Mesothelial cell of epicardium (in vitro differentiated cells): ENCODE measurements around the gene ARHGEF39. TPM values are rescaled to one million over a fixed set of nuclear protein-coding genes. Genes with fewer than 3 reads are reported as not detected.

ENCODE experiments used
- DNase-seq, 2 experiments: peaks; one replicate each; pipeline ENCODE4 v3.0.0; 2021; ENCODE audit warnings: low spot score in 2 of 2; ENCODE audit not compliant: unreplicated experiment in 2 of 2
- H3K27ac Mint-ChIP-seq: 2 replicates; pipeline ENCODE4 v1.8.0; 2021; ENCODE audit warnings: mixed read lengths
- H3K27me3 Mint-ChIP-seq: 2 replicates; pipeline ENCODE4 v1.8.0; 2021; ENCODE audit warnings: low read depth, mixed read lengths
- H3K36me3 Mint-ChIP-seq: 2 replicates; pipeline ENCODE4 v1.8.0; 2021; ENCODE audit warnings: mixed read lengths
- H3K4me1 Mint-ChIP-seq: 2 replicates; pipeline ENCODE4 v1.8.0; 2021; ENCODE audit warnings: mixed read lengths
- H3K4me3 Mint-ChIP-seq: 2 replicates; pipeline ENCODE4 v1.8.0; 2021; ENCODE audit warnings: mild to moderate bottlenecking, moderate library complexity, mixed read lengths
- H3K9me3 Mint-ChIP-seq: 2 replicates; pipeline ENCODE4 v1.8.0; 2021; ENCODE audit warnings: mixed read lengths
- CTCF ChIP-seq: fragments of 200-600 bp; sonication (generic); IDR thresholded peaks from one replicate; pipeline ENCODE4 v1.5.0; 2021; ENCODE audit warnings: antibody characterized with exemption; ENCODE audit not compliant: unreplicated experiment
- total RNA-seq: library from RNA; stranded (reverse); gene quantifications from 3 replicates; pipeline ENCODE4 v1.2.1, GENCODE V29; 2021

ARHGEF39 gene
- total RNA-seq, 1 donor from 2014 or later: 6.3 TPM

- Mint-ChIP-seq H3K4me3 (peak within 1 kb of the TSS; percentile 76), H3K9me3 (no peaks in the 10 kb centered on the region)
These were observed 7.4 kb downstream of the ARHGEF39 start, which contains the start of gene RMRP for GRCh38 chr9:35657546-35658136. Gene RMRP (minus strand): TSS chr9:35658019.

GRCh38 chr9:35656831-35657545, 8.0 kb downstream of the ARHGEF39 start:
- Mint-ChIP-seq H3K36me3 (peaks cover 3% of the 10 kb centered on the region), H3K27me3 (peaks cover 3% of the 10 kb centered on the region), H3K9me3 (no peaks in the 10 kb centered on the region), H3K4me3 (peak overlapping the region; percentile 76), H3K27ac (peak overlapping the region; percentile 100), H3K4me1 (peaks cover 26% of the 10 kb centered on the region)
- no peak for TF ChIP-seq CTCF
- DNase-seq: no peak

More at GRCh38 chr9:35657546-35658136, 7.4 kb downstream of the ARHGEF39 start, which contains the start of gene RMRP:
- H3K27me3 Mint-ChIP-seq: peaks cover 3% of the 10 kb centered on the region
- peak; percentile 89 to 95 for DNase-seq
- H3K4me1 Mint-ChIP-seq: peaks cover 26% of the 10 kb centered on the region
- H3K36me3 Mint-ChIP-seq: peaks cover 3% of the 10 kb centered on the region
- TF ChIP-seq CTCF: no peak
- H3K27ac Mint-ChIP-seq: peak within 1 kb of the TSS; percentile 100

- no peak for DNase-seq
- peak overlapping the region; percentile 100 for H3K27ac Mint-ChIP-seq
- peaks cover 26% of the 10 kb centered on the region for H3K4me1 Mint-ChIP-seq
- peaks cover 3% of the 10 kb centered on the region for H3K36me3 Mint-ChIP-seq
- no peak overlapping the region for H3K4me3 Mint-ChIP-seq
- H3K27me3 Mint-ChIP-seq: peaks cover 3% of the 10 kb centered on the region
- no peak for TF ChIP-seq CTCF
- no peaks in the 10 kb centered on the region for H3K9me3 Mint-ChIP-seq
These were observed 8.6 kb downstream of the ARHGEF39 start for GRCh38 chr9:35656348-35656747.

GRCh38 chr9:35653611-35654010, 11.4 kb downstream of the ARHGEF39 start:
- no peaks in the 10 kb centered on the region for H3K36me3 Mint-ChIP-seq
- no peaks in the 10 kb centered on the region for H3K9me3 Mint-ChIP-seq
- no peak for TF ChIP-seq CTCF
- H3K27me3 Mint-ChIP-seq: peaks cover 3% of the 10 kb centered on the region
- no peak overlapping the region for H3K4me3 Mint-ChIP-seq
- H3K27ac Mint-ChIP-seq: no peak overlapping the region
- no peak for DNase-seq
- peaks cover 15% of the 10 kb centered on the region for H3K4me1 Mint-ChIP-seq

GRCh38 chr9:35652829-35653209, 12.2 kb downstream of the ARHGEF39 start:
- Mint-ChIP-seq H3K9me3 (no peaks in the 10 kb centered on the region), H3K36me3 (no peaks in the 10 kb centered on the region), H3K4me3 (no peak overlapping the region), H3K27me3 (peaks cover under 1% of the 10 kb centered on the region), H3K27ac (no peak overlapping the region), H3K4me1 (peaks cover 18% of the 10 kb centered on the region)
- TF ChIP-seq CTCF: no peak
- DNase-seq: no peak
